H1 (cell line): ENCODE measurements around the gene DSE. TPM values are rescaled to one million over a fixed set of nuclear protein-coding genes. Genes with fewer than 3 reads are reported as not detected.

ENCODE experiments used
- GTF2F1 ChIP-seq: IDR thresholded peaks from 2 replicates; pipeline ENCODE4 v1.6.1; 2012; ENCODE audit warnings: low read depth, low read length, improper control_type of control experiment, borderline replicate concordance
- HDAC2 ChIP-seq, 2 experiments: fragments of 300-600 bp in 1 of 2; sonication (generic) in 1 of 2; IDR thresholded peaks; 2 replicates each; pipeline ENCODE4 v1.6.1; 2011 to 2012; ENCODE audit warnings: low read depth in 2 of 2, low read length in 2 of 2, mild to moderate bottlenecking in 2 of 2, moderate library complexity in 2 of 2, borderline replicate concordance in 1 of 2, inconsistent platforms in 1 of 2
- RAD21 ChIP-seq, 2 experiments: IDR thresholded peaks in 1 of 2; conservative IDR thresholded peaks in 1 of 2; 2 replicates each; pipeline ENCODE4 v1.6.1; 2011; ENCODE audit warnings: low read depth in 2 of 2, low read length in 2 of 2, improper control_type of control experiment in 1 of 2, inconsistent platforms in 1 of 2, mild to moderate bottlenecking in 1 of 2, moderate library complexity in 1 of 2
- SUZ12 ChIP-seq: fragments of 200-600 bp; sonication (generic); IDR thresholded peaks from 2 replicates; pipeline ENCODE4 v1.6.1; 2012; ENCODE audit warnings: mild to moderate bottlenecking, inconsistent platforms, low read length, moderate library complexity, mixed read lengths
- polyA plus RNA-seq, 7 experiments: library from polyadenylated mRNA; depleted of rRNA in 3 of 7; stranded (reverse) in 5 of 7; unstranded in 2 of 7; fragments of >200 nt in 5 of 7; fragments of 200-250 nt in 2 of 7; gene quantifications; 1 replicate in 5 of 7; 2 replicates in 1 of 7; 4 replicates in 1 of 7; pipeline versions ENCODE4 v1.2.1 to v1.2.3, GENCODE V29; 2011 to 2013; ENCODE audit warnings: missing spikeins in 2 of 7, mixed read lengths in 2 of 7
- total RNA-seq: library from RNA; stranded (reverse); fragmentation: NEBNext Ultra II Directional; extraction: Animal tissue kit (Norgen Biotek cat#: 25700); gene quantifications from 2 replicates; pipeline ENCODE4 v1.2.1, GENCODE V29; 2021
- TF ChIP-seq, protein P1 (sequence below): fragments of 300-600 bp; sonication (generic); IDR thresholded peaks from 2 replicates; pipeline ENCODE4 v1.7.1; 2012; ENCODE audit warnings: low read length, moderate library complexity, mild to moderate bottlenecking, inconsistent platforms; ENCODE audit not compliant: insufficient replicate concordance
- TF ChIP-seq, protein P2 (sequence below): IDR thresholded peaks from 2 replicates; pipeline ENCODE4 v1.6.1; 2012; ENCODE audit warnings: inconsistent platforms

The DSE gene
- total and polyA plus RNA-seq, 2 of the 8 experiments (the other 6 are each of a cell fraction or from before 2014, with no cell fraction given) = 32.5 to 94.4 TPM

DNA sequence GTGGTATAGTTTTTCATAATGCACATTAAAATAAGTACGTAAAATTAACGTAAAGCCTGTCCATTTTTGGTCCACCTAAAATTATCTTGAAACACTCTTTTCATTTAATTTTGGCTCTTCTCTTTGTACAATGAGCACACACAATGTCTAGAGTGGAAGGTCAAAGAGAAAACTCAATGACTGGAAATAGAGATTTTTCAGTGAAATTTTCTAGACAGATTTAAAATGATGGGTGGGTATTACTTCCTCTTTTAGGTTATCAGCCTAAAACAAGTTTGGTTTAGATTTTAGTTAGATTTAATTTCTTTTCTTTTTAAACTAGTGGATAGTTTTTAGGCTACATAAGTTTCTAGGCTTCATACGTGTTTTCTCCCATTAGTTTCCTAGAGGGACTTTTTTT is 24.9 kb downstream of the DSE start (continued):
- TF ChIP-seq, protein P1, sequence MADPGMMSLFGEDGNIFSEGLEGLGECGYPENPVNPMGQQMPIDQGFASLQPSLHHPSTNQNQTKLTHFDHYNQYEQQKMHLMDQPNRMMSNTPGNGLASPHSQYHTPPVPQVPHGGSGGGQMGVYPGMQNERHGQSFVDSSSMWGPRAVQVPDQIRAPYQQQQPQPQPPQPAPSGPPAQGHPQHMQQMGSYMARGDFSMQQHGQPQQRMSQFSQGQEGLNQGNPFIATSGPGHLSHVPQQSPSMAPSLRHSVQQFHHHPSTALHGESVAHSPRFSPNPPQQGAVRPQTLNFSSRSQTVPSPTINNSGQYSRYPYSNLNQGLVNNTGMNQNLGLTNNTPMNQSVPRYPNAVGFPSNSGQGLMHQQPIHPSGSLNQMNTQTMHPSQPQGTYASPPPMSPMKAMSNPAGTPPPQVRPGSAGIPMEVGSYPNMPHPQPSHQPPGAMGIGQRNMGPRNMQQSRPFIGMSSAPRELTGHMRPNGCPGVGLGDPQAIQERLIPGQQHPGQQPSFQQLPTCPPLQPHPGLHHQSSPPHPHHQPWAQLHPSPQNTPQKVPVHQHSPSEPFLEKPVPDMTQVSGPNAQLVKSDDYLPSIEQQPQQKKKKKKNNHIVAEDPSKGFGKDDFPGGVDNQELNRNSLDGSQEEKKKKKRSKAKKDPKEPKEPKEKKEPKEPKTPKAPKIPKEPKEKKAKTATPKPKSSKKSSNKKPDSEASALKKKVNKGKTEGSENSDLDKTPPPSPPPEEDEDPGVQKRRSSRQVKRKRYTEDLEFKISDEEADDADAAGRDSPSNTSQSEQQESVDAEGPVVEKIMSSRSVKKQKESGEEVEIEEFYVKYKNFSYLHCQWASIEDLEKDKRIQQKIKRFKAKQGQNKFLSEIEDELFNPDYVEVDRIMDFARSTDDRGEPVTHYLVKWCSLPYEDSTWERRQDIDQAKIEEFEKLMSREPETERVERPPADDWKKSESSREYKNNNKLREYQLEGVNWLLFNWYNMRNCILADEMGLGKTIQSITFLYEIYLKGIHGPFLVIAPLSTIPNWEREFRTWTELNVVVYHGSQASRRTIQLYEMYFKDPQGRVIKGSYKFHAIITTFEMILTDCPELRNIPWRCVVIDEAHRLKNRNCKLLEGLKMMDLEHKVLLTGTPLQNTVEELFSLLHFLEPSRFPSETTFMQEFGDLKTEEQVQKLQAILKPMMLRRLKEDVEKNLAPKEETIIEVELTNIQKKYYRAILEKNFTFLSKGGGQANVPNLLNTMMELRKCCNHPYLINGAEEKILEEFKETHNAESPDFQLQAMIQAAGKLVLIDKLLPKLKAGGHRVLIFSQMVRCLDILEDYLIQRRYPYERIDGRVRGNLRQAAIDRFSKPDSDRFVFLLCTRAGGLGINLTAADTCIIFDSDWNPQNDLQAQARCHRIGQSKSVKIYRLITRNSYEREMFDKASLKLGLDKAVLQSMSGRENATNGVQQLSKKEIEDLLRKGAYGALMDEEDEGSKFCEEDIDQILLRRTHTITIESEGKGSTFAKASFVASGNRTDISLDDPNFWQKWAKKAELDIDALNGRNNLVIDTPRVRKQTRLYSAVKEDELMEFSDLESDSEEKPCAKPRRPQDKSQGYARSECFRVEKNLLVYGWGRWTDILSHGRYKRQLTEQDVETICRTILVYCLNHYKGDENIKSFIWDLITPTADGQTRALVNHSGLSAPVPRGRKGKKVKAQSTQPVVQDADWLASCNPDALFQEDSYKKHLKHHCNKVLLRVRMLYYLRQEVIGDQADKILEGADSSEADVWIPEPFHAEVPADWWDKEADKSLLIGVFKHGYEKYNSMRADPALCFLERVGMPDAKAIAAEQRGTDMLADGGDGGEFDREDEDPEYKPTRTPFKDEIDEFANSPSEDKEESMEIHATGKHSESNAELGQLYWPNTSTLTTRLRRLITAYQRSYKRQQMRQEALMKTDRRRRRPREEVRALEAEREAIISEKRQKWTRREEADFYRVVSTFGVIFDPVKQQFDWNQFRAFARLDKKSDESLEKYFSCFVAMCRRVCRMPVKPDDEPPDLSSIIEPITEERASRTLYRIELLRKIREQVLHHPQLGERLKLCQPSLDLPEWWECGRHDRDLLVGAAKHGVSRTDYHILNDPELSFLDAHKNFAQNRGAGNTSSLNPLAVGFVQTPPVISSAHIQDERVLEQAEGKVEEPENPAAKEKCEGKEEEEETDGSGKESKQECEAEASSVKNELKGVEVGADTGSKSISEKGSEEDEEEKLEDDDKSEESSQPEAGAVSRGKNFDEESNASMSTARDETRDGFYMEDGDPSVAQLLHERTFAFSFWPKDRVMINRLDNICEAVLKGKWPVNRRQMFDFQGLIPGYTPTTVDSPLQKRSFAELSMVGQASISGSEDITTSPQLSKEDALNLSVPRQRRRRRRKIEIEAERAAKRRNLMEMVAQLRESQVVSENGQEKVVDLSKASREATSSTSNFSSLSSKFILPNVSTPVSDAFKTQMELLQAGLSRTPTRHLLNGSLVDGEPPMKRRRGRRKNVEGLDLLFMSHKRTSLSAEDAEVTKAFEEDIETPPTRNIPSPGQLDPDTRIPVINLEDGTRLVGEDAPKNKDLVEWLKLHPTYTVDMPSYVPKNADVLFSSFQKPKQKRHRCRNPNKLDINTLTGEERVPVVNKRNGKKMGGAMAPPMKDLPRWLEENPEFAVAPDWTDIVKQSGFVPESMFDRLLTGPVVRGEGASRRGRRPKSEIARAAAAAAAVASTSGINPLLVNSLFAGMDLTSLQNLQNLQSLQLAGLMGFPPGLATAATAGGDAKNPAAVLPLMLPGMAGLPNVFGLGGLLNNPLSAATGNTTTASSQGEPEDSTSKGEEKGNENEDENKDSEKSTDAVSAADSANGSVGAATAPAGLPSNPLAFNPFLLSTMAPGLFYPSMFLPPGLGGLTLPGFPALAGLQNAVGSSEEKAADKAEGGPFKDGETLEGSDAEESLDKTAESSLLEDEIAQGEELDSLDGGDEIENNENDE = no peak
- TF ChIP-seq, protein P2, sequence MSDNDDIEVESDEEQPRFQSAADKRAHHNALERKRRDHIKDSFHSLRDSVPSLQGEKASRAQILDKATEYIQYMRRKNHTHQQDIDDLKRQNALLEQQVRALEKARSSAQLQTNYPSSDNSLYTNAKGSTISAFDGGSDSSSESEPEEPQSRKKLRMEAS = no peak
- TF ChIP-seq RAD21 (IDR thresholded peaks at IDR 0.05 in 1 of 2, conservative IDR thresholded peaks at IDR 0.05 in 1 of 2; ENCODE audit: low read depth in 2 of 2, low read length in 2 of 2) = no peak
- TF ChIP-seq GTF2F1 = no peak
- no peak for TF ChIP-seq SUZ12
- no peak for TF ChIP-seq HDAC2 (IDR thresholded peaks at IDR 0.05; ENCODE audit: borderline replicate concordance in 1 of 2, low read depth in 2 of 2, low read length in 2 of 2)
